Measurements from ENCODE around the gene BBS2. TPM values are rescaled to one million over a fixed set of nuclear protein-coding genes. Genes with fewer than 3 reads are reported as not detected.

BBS2 gene
- polyA plus RNA-seq, 2 of the 4 experiments (the other 2 are of a cell fraction) = 44.4 to 61.4 TPM

GRCh38 chr16:56463153-56463552, 56.7 kb downstream of the BBS2 start:
- WGBS (ENCODE audit: missing lambda C conversion rate) = 86% methylated on average over 6 of the region's 6 CpGs
- POLR2A ChIA-PET = no interaction called here

More at GRCh38 chr16:56463153-56463552, 56.7 kb downstream of the BBS2 start:
- no peaks in the 10 kb centered on the region for H3K9me3 ChIP-seq
- no peak overlapping the region for H3K27ac ChIP-seq
- DNase-seq (ENCODE audit: low read depth in 1 of 2, low spot score in 1 of 2) (no peak), FAIRE-seq (no peak), ATAC-seq (no peak)
- no peak for TF ChIP-seq TFCP2L1 (CRISPR knock-in tag; IDR thresholded peaks at IDR 0.05)
- no peak for TF ChIP-seq BHLHE40 (IDR thresholded peaks at IDR 0.05; ENCODE audit: low read depth, low read length)
- no peak for TF ChIP-seq JUNB (IDR thresholded peaks at IDR 0.05)
- TF ChIP-seq USF2 (IDR thresholded peaks at IDR 0.05) = no peak
- TF ChIP-seq HOXB13 (CRISPR knock-in tag; IDR thresholded peaks at IDR 0.05; ENCODE audit: low read depth) = no peak
- no peak for TF ChIP-seq MYC (IDR thresholded peaks at IDR 0.05; ENCODE audit: borderline replicate concordance, low read length)
- TF ChIP-seq REST (IDR thresholded peaks at IDR 0.05) = no peak
- no peak for TF ChIP-seq RAD21 (conservative IDR thresholded peaks at IDR 0.05 in 1 of 2, IDR thresholded peaks at IDR 0.05 in 1 of 2)
- TF ChIP-seq POLR2A (IDR thresholded peaks at IDR 0.05; ENCODE audit: low read length) = no peak
- TF ChIP-seq CEBPB (IDR thresholded peaks at IDR 0.05) = no peak
- no peak for TF ChIP-seq RCOR1 (IDR thresholded peaks at IDR 0.05; ENCODE audit: low read depth, low read length)
- TF ChIP-seq CTCF (IDR thresholded peaks at IDR 0.05) = no peak
- no peak for TF ChIP-seq BCL3 (IDR thresholded peaks at IDR 0.05)
- TF ChIP-seq FOSB (CRISPR knock-in tag; IDR thresholded peaks at IDR 0.05) = no peak
- no peak for TF ChIP-seq RNF2 (IDR thresholded peaks at IDR 0.05; ENCODE audit: borderline replicate concordance, low read depth)
- TF ChIP-seq NFE2L2 (conservative IDR thresholded peaks at IDR 0.05; ENCODE audit: low read length) = no peak
- TF ChIP-seq ATOH8 (CRISPR knock-in tag; IDR thresholded peaks at IDR 0.05; ENCODE audit: low read depth) = no peak
- TF ChIP-seq HOXA7 (CRISPR knock-in tag; IDR thresholded peaks at IDR 0.05) = no peak
- TF ChIP-seq HEYL (CRISPR knock-in tag; IDR thresholded peaks at IDR 0.05) = no peak
- TF ChIP-seq GATA3 (IDR thresholded peaks at IDR 0.05; ENCODE audit: borderline replicate concordance) = no peak
- no peak overlapping the region for H3K4me2 ChIP-seq
- CTCF ChIA-PET = no interaction called here
- H3K4me1 ChIP-seq = no peaks in the 10 kb centered on the region
- H3K4me3 ChIP-seq = no peak overlapping the region

Measured in A549 (cell line).